Hepatic stellate cell (primary cell): ENCODE results near the gene EPX.
"Not testable (repeated sequence)": the region's sequence is repeated elsewhere in the genome, so short reads cannot be mapped to it uniquely, and the experiment has no call there.

Experiments
- DNase-seq: peaks from one replicate; pipeline ENCODE4 v3.0.0; 2011; ENCODE audit warnings: low spot score

EPX gene, protein sequence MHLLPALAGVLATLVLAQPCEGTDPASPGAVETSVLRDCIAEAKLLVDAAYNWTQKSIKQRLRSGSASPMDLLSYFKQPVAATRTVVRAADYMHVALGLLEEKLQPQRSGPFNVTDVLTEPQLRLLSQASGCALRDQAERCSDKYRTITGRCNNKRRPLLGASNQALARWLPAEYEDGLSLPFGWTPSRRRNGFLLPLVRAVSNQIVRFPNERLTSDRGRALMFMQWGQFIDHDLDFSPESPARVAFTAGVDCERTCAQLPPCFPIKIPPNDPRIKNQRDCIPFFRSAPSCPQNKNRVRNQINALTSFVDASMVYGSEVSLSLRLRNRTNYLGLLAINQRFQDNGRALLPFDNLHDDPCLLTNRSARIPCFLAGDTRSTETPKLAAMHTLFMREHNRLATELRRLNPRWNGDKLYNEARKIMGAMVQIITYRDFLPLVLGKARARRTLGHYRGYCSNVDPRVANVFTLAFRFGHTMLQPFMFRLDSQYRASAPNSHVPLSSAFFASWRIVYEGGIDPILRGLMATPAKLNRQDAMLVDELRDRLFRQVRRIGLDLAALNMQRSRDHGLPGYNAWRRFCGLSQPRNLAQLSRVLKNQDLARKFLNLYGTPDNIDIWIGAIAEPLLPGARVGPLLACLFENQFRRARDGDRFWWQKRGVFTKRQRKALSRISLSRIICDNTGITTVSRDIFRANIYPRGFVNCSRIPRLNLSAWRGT

DNA sequence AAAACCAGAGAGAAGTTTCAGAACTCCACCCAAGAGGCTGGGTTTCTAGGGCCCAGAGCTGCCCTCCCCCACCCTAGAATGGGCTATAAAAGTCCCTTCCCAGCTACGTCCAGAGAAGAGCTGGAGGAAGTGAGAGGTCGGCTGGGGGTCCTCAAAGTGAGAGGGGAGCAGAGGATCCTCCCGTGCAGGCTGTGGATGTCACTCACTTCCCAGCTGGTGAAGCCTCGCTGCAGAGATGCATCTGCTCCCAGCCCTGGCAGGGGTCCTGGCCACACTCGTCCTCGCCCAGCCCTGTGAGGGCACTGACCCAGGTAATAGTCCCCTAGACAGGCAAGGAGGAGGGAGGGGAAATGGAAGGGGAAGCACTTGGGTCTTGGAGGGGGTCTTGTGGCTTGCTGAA lies at the start of gene EPX:
TSS of gene EPX (plus strand) at position 115 of the 400 bp plus-strand sequence. CDS start at position 236, 121 bp downstream.
- no peak for DNase-seq

DNA sequence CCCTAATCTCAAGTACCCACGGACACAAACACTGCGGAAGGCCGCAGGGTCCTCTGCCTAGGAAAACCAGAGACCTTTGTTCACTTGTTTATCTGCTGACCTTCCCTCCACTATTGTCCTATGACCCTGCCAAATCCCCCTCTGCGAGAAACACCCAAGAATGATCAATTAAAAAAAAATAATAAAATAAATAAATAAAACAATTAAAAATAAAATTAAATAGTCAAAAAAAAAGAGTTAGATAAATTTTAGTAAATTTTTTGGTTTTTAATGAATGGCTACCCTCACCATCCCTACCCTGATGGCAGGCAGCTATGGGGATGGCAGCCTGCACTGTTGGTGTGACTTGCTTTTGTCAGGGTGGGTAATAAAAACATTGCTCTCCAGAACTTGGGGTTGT lies 49.2 kb upstream of the EPX start:
- DNase-seq = not testable (repeated sequence)

DNA sequence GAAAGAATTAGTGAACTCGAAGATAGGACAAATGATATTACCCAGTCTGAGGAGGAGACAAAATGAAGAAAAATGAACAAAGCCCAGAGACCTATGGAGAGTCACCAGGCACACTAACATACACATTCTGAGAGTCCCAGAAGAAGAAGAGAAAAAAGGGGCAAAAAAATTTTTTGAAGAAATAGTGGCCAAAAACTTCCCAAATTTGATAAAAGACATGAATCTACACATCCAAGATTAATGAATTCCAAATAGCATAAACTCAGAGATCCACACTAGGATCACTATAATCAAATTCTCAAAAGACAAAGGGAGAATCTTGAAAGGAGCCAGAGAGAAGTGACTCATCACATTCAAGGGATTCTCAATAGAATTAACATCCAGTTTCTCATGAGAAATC lies 47.7 kb upstream of the EPX start:
- DNase-seq = no peak

DNA sequence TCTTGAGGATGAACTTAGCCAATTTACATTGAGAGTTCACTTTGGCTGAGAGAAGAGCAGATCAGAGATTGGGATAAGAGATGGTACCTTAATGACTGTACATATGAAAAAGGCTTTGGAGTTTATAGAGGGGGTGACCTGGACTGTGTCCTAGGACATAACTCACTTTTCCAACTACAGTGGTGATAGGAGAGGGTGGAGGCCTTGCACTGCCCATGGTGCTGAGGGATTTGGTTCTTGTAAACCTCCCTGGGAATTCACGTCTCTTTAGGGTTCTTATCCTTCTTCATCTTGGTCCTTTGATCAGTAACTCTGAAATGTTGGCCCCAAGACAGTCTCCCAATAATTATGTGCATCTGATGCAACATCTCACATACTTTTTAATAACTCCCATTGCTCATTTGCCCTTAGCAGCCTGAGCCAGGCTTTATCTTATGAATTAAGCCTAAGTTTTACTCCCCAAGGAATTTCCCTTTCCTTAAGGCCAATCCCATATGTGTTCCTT lies 44.5 kb upstream of the EPX start, which contains the start of gene OR4D1:
TSS of gene OR4D1 (plus strand) at position 455 of the 505 bp plus-strand sequence. CDS start 6,770 bp downstream, outside the sequence.
- no peak for DNase-seq

DNA sequence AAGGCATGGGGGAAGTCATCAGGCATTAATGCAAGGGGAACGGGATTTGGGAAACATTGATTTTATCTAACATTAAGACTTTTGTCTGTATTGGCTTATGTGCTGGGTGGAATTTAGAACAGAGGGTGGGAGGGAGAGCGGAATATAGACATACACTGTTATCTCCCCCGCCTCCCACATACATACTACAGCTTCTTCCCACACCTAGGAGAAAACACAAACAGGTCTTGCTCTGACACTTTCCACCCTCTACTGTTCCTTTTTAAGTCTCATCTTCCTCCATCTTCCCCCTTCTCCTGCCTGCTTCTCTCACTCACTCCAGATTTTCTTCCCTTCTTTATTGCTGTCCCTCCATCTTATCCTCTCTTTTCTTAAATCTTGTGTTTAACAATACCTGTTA lies 43.9 kb upstream of the EPX start:
- DNase-seq = no peak

DNA sequence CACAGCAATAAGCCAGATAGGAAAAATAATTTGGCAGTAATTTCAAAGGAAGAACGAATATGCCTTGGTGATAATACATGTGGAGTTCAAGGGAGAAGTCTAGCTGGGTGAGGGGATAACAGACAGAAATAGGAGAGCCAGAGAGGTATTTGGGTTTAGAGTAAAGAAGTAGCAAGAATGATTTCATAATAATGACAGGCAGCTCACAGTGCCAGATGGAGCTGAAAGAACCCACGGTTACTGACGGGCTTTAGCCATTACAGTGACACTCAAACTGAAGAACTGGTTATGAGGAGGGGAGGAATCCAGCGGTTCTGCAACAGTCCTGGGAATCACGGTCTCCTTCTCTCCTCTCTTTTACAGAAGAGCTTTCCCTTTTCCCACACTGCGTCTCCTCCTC lies 42.1 kb upstream of the EPX start:
- DNase-seq = no peak

DNA sequence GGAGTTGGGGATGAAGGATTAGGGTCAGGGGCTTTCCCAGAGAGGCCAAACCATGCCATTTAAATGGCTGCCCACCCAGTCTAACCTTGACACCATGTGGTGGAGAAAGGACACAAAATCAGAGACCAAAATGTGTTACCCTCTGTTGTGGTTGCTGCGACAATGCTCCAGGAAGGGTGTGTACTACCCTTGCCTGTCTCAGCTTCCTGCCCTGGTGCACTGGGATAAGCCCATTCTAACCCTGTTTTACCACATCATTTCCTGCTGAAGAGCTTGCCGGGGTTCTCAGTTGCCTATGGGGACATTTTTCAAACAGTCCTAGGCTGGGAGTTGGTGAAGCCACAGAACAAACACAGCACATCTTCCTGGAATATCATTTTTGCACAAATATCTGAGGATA lies 39.5 kb upstream of the EPX start:
- no peak for DNase-seq

DNA sequence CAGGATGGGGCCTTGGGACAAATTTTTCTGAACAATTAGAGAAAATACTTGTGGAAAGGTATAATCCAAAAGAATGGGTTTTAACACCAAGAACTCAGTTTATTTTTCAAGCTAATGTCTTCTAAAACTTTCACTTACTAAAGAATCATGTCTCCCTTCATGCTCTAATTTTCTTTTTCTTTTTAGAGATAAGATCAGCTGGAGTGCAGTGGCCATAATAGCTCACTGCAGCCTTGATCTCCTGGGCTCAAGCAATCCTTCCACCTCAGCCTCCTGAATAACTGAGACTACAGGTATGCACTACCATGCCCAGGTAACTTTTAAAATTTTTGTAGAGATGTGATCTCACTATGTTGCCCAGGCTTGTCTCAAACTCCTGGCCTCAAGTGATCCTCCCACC lies 38.9 kb upstream of the EPX start:
- DNase-seq = no peak

DNA sequence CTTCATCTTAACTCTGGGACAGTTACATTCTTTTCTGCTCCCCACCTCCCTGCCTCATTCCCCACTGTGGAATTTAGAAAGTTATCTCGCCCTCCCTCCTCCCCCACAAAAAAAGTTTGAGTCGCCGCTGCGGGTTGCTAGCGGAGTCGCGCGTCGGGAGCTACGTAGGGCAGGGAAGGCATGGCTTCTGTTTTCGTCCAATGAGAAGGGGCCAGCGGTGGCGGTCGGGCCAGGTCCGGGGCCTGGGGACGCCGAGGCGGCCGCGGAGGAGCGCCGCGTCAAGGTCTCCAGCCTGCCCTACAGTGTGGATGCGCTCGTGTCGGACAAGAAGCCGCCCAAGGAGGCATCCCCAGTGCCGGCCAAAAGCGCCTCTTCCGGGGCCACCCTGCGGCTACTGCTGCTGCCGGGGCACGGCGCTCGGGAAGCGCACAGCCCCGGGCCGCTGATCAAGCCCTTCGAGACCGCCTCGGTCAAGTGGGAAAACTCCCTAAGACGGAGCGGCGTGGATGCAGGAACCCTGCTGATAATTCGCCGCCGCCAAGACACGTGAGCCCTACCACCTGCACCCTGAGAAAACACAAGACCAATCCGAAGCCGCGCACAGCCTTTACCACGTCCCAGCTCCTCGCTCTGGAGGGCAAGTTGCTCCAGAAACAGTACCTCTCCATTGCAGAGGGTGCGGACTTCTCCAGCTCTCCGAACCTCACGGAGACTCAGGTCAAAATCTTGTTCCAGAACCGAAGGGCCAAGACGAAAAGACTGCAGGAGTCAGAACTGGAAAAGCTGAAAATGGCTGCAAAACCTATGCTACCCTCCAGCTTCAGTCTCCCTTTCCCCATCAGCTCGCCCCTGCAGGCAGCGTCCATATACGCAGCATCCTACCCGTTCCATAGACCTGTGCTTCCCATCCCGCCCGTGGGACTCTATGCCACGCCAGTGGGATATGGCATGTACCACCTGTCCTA lies 35.4 kb upstream of the EPX start:
- no peak for DNase-seq

DNA sequence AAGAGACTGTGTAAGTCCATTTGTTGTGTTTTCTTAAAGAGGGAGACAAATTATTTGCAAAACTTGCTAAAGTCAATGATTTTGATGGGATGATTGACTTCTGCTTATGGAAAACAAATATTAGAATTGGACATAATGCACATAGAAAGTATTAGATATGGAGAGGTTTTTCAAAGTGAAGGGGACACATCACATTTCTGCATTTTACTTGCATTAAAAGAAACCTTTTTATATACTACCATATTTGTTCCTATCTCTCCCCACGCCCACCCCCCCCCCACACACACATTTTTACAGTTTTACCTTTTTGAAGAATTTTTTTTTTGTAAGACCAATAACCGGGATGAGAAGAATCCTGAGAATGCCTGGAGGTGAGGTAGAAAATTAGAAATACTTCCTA lies 34.3 kb upstream of the EPX start:
- no peak for DNase-seq

DNA sequence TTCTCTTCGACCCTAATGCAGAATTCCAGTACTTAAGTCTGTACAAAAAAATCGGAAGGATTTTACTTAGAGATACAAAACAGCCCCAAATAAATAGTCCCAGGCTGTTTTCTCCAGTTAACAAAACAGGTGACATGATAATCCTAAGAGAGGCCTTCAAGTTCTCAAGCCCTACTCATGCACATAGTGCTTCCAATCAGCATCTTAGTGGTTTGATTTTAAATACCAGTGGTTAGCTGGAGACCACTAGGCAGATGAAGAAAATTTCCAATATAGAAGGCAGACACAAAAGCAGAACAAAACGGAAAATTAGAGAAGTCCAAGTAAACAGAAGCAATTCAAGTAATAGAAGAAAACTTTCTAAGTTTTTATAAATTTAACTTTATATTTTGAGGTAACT lies 31.0 kb upstream of the EPX start:
- DNase-seq = no peak

DNA sequence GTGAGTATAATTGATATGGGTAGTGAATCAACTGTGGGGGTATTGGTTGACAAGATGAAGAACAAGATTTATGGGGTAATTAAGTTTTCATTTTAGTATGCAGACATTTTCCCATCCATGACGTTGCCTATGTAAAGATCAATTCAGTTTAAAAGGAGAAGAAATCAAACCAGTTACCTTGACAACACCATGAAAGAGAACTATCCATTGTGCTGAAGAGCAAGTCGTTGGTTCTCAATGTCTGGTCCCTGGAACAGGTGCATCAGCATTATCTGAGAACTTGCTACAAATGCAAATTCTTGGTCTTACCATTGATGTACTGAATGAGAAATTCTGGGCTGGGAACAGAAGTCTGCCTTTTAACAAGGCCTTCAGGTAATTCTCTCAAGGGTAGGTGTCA lies 26.5 kb upstream of the EPX start:
- DNase-seq = no peak

DNA sequence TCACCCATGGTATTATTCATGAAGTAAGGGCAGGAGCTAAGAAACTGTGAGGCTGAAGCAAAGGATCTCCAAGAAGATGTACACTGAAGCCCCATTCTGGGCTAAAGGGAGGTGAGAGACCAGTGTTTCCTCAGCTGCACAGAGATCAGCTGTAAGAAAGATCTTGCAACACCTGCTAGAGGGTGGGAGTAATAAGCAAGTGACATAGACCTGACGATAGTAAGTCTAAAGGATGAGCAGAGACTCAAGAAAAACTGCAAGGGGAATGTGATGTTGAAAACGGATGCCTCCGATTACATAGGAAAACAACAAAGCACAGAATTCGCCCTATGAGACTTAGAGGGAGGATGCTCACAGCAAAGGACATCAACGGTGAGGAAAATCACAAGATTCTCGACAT lies 25.8 kb upstream of the EPX start, which contains the start of gene OR4D2:
TSS of gene OR4D2 (plus strand) at position 301 of the 400 bp plus-strand sequence. CDS start 2,674 bp downstream, outside the sequence.
- DNase-seq = no peak

DNA sequence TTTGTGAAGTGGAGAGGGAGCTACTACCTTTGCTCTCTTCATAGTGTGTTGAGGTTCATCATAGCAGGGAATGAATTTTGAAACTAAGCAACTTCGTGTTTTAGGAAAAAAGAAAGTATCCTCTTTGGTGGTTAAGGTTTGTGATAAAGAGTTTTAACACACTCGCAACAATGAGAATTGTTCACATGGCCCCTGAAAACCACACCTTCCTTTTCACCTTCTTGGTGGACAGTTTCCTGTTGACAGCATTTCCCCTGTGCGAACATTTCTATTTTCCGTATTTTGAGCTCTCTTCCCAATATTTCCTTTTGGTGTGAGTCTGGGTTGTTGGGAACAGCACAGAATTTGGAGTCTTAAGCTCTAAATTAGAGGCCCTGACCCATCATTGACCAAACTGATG lies 21.9 kb upstream of the EPX start:
- no peak for DNase-seq

DNA sequence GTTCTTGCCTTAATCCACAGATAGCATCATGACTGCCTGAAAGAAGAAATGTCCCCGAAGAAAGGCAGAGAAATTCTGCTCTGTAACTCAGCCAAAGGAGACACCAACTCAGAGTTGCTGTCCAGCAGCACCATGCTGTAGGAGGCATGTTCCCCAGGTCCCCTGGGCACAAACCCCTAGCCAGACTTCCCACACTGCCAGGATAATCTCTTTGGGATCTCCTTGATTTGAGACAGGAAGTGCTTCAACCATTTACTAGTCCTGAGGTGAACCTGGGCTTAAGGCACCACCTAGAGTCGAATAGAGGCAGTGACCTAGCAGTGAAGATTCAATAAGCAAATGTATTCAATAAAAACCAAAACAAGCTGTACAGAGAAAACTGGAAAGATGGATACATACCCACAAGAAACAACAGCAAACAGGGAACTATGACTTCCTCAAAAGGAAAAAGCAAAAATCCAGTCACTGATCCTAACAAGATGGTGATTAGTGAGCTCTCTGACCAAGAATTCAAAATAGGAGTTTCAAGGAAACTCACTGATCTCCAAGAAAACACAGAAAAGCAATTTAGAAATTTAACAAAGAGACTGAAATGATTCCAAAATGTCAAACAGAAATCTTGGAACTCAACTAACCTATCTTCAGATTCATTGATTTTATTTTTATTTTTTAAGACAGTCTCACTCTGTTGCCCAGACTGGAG lies 20.0 kb upstream of the EPX start:
- DNase-seq = no peak

DNA sequence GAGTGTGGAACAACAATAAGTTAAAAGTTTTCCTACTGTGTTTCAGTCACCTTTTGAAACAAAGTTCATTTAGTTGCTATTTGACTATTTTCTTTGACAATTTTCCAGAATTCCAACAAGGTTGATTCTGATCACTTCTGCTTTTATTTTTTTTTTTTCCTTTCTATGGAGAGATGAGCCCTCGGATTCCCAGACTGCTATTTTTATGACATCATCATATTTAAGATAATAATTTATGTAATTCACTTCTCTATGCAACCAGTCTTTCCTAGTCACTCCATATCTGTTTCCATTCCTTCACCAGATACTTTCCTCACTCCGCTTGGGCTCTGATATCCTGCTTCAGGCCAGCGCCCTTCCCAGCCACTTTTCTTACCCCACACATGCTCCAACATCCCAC lies 17.7 kb upstream of the EPX start:
- no peak for DNase-seq

DNA sequence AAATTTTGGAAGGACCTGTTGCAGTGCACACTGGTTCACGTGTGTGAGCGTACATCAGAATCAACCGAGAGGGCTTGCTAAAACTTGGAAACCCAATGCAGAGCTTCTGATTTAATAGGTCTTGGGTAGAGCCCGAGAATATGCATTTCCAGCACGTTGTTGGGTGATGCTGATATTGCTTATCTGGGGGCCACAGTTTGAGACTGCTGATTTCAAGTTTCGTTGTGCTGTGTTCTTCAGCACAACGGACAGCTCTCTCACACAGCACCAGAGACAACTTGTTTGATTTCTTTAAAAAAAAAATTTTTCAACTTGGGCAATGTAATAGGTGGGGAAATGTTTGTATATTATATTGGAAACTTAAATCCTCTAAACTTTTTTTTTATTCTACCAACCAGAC lies 16.3 kb upstream of the EPX start:
- no peak for DNase-seq

DNA sequence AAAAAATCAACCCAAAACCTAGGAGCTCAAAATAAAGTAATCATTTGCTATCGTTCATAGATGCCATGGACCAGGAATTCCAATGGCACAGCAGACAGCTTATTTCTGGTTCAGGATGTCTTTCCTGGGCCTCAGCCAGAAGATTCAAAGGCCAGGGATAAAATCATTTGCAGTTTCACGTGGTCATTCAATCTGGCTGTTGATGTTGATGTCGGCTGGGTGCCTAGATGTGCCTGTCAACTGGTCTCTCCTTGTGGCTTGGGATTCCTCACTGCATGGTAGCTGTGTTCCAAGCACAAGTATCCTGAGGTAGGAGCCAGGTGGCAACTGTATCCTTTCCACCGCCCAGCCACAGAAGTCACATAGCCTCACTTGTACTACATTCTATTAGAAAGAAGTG lies 10.7 kb upstream of the EPX start:
- DNase-seq = no peak

DNA sequence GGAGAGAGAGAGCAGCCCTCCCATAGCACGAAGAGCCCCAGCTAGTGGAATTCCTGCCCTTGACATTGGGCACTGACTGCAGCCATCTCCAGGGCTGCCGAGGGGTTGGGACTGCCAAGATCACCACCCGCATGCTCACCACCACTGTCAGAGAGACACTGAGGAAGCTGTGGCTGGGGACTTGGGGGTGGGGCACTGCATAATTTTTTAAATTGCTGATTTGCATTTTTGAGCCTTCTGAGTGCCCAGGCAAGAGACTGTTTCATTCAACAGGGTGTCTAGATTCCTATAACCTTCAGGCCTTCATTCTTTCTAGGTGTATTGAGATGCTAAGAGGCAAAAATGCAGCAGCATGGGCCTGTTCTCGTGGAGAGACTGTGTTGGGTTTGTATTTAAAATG lies 9.0 kb upstream of the EPX start:
- DNase-seq = no peak

DNA sequence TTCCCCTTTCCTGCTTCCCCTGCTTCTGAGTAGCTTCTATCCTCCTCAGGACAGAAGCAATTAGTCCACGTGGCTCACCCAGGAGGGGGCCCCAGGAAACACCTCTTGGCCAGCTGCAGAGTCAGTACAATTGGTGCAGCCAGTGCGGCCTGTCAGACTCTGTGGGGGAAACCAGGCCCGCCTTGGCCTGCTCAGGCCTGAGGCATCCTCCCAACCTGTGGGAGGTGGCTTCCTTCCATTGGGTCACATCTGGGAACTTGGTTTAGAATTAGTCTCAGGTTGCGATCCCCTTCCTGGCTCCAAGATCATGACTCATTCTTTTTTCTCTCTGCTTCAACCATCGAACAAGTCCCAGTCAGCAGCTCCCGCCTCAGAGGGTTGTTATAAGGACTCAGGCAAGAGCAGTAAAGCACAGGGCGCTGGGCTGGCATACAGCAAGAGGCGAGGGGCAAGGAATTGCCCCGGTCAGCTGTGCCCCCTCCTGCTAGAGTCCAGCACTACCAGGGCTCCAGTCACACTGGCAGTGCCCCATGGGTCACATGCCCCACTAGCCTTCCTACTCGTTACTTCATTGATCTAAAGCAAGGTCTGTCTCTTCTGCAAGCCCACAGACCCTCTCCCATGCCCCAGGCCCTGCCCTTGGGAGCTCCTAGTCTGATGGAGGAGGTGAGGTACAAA lies 8.1 kb upstream of the EPX start:
- no peak for DNase-seq
